Measurements from ENCODE around the gene ATP2C2. TPM values are rescaled to one million over a fixed set of nuclear protein-coding genes. Genes with fewer than 3 reads are reported as not detected.

ATP2C2 gene
- total RNA-seq, 2 experiments from 2014 or later, result not detected

GRCh38 chr16:84344781-84345180, 23.6 kb upstream of the ATP2C2 start:
- H3K4me1 Mint-ChIP-seq (ENCODE audit: low read depth), result no peaks in the 10 kb centered on the region
- CTCF ChIA-PET, result no interaction called here
- peaks cover 17% of the 10 kb centered on the region for H3K27me3 Mint-ChIP-seq

GRCh38 chr16:84347161-84347560, 21.2 kb upstream of the ATP2C2 start:
- POLR2A ChIA-PET, result no interaction called here
- peaks cover 22% of the 10 kb centered on the region for H3K27me3 Mint-ChIP-seq
- no peak overlapping the region for H3K27ac Mint-ChIP-seq
- no peaks in the 10 kb centered on the region for H3K9me3 Mint-ChIP-seq
- no peaks in the 10 kb centered on the region for H3K4me1 ChIP-seq (ENCODE audit: insufficient read depth, low read length)
- H3K36me3 Mint-ChIP-seq (ENCODE audit: low read depth), result no peaks in the 10 kb centered on the region
- no peaks in the 10 kb centered on the region for H3K27me3 ChIP-seq (ENCODE audit: control insufficient read depth in 1 of 2, insufficient read depth in 2 of 2, low read length in 2 of 2)
- H3K4me1 Mint-ChIP-seq (ENCODE audit: low read depth), result no peaks in the 10 kb centered on the region
- CTCF ChIA-PET, result no interaction called here
- H3K9me3 ChIP-seq (ENCODE audit: control insufficient read depth in 1 of 2, insufficient read depth in 1 of 2, low read length in 2 of 2), result no peaks in the 10 kb centered on the region
- H3K27ac ChIP-seq (ENCODE audit: low read depth in 1 of 2, low read length in 2 of 2), result no peak overlapping the region
- intact Hi-C loops (cut with DNase I, micrococcal nuclease), result no loop called here
- no peaks in the 10 kb centered on the region for H3K36me3 ChIP-seq (ENCODE audit: insufficient read depth, low read length)
- no peak overlapping the region for H3K4me3 Mint-ChIP-seq
- DNase-seq (no peak), ATAC-seq (ENCODE audit: poor library complexity) (no peak)
- no peak overlapping the region for H3K4me3 ChIP-seq (ENCODE audit: low read length)
- TF ChIP-seq CTCF (IDR thresholded peaks at IDR 0.05), result no peak

More at GRCh38 chr16:84344781-84345180, 23.6 kb upstream of the ATP2C2 start:
- no peaks in the 10 kb centered on the region for H3K9me3 ChIP-seq (ENCODE audit: control insufficient read depth in 1 of 2, insufficient read depth in 1 of 2, low read length in 2 of 2)
- no peak overlapping the region for H3K27ac ChIP-seq (ENCODE audit: low read depth in 1 of 2, low read length in 2 of 2)
- no peak overlapping the region for H3K27ac Mint-ChIP-seq
- H3K4me3 ChIP-seq (ENCODE audit: low read length), result no peak overlapping the region
- no peak overlapping the region for H3K4me3 Mint-ChIP-seq
- POLR2A ChIA-PET, result no interaction called here
- H3K9me3 Mint-ChIP-seq, result no peaks in the 10 kb centered on the region
- intact Hi-C loops (cut with DNase I, micrococcal nuclease), result no loop called here
- DNase-seq (no peak), ATAC-seq (ENCODE audit: poor library complexity) (no peak)
- no peaks in the 10 kb centered on the region for H3K4me1 ChIP-seq (ENCODE audit: insufficient read depth, low read length)
- no peak for TF ChIP-seq CTCF (IDR thresholded peaks at IDR 0.05)
- no peaks in the 10 kb centered on the region for H3K36me3 Mint-ChIP-seq (ENCODE audit: low read depth)
- no peaks in the 10 kb centered on the region for H3K36me3 ChIP-seq (ENCODE audit: insufficient read depth, low read length)
- no peaks in the 10 kb centered on the region for H3K27me3 ChIP-seq (ENCODE audit: control insufficient read depth in 1 of 2, insufficient read depth in 2 of 2, low read length in 2 of 2)

GRCh38 chr16:84348386-84348888, 19.9 kb upstream of the ATP2C2 start:
- Mint-ChIP-seq H3K4me3 (no peak overlapping the region), H3K27me3 (peaks cover 22% of the 10 kb centered on the region), H3K9me3 (no peaks in the 10 kb centered on the region), H3K27ac (no peak overlapping the region), H3K36me3 (ENCODE audit: low read depth) (no peaks in the 10 kb centered on the region), H3K4me1 (ENCODE audit: low read depth) (no peaks in the 10 kb centered on the region)
- no peak for TF ChIP-seq CTCF (IDR thresholded peaks at IDR 0.05)
- intact Hi-C loops (cut with DNase I, micrococcal nuclease), result no loop called here
- Histone ChIP-seq H3K4me3 (ENCODE audit: low read length) (no peak overlapping the region), H3K36me3 (ENCODE audit: insufficient read depth, low read length) (no peaks in the 10 kb centered on the region), H3K4me1 (ENCODE audit: insufficient read depth, low read length) (no peaks in the 10 kb centered on the region), H3K9me3 (ENCODE audit: control insufficient read depth in 1 of 2, insufficient read depth in 1 of 2, low read length in 2 of 2) (no peaks in the 10 kb centered on the region), H3K27me3 (ENCODE audit: control insufficient read depth in 1 of 2, insufficient read depth in 2 of 2, low read length in 2 of 2) (no peaks in the 10 kb centered on the region), H3K27ac (ENCODE audit: low read depth in 1 of 2, low read length in 2 of 2) (no peak overlapping the region)
- DNase-seq (no peak), ATAC-seq (ENCODE audit: poor library complexity) (no peak)
- CTCF ChIA-PET, result no interaction called here
- POLR2A ChIA-PET, result no interaction called here

Data from CD4-positive, alpha-beta T cell (primary cell).